MCF 10A (cell line): ENCODE results near the gene CDKN1C. TPM values are rescaled to one million over a fixed set of nuclear protein-coding genes. Genes with fewer than 3 reads are reported as not detected.
A peak's percentile ranks its signal among the peaks of the same experiment; 100 is the strongest.

Source experiments
- BruUV-seq: library from RNA; stranded (reverse); fragments of 400-500 nt; replicated peaks from 2 replicates; lab custom pipeline; 2021; lab: Mats Ljungman, UMichigan
- CTCF ChIA-PET: fragments of 300-600 bp; sonication (Branson Sonifier 250); formaldehyde crosslinking; extraction: SDS; loops from one replicate; lab custom pipeline; 2021; ENCODE audit warnings: antibody characterized with exemption, inconsistent platforms; lab: Yijun Ruan, JAX
- POLR2A ChIA-PET: fragments of 300-600, 350-650 bp; sonication (Branson Sonifier 250); formaldehyde crosslinking; extraction: SDS; loops from one replicate; lab custom pipeline; 2020; ENCODE audit warnings: antibody characterized with exemption, inconsistent platforms; lab: Yijun Ruan, JAX
- DNase-seq: peaks from one replicate; pipeline ENCODE4 v3.0.0-alpha.2; 2018; ENCODE audit not compliant: unreplicated experiment
- H3K27ac Mint-ChIP-seq: one replicate; pipeline ENCODE4 v1.8.0; 2022; ENCODE audit warnings: mild to moderate bottlenecking, low read depth, mixed read lengths; ENCODE audit not compliant: unreplicated experiment
- H3K27me3 Mint-ChIP-seq: one replicate; pipeline ENCODE4 v1.8.0; 2022; ENCODE audit warnings: mixed read lengths; ENCODE audit not compliant: insufficient read depth, unreplicated experiment
- H3K36me3 Mint-ChIP-seq: one replicate; pipeline ENCODE4 v1.8.0; 2022; ENCODE audit warnings: mild to moderate bottlenecking, moderate library complexity, mixed read lengths; ENCODE audit not compliant: insufficient read depth, unreplicated experiment
- H3K4me1 Mint-ChIP-seq: one replicate; pipeline ENCODE4 v1.8.0; 2022; ENCODE audit warnings: mixed read lengths; ENCODE audit not compliant: insufficient read depth, unreplicated experiment
- H3K4me3 Mint-ChIP-seq: one replicate; pipeline ENCODE4 v1.8.0; 2022; ENCODE audit warnings: mild to moderate bottlenecking, moderate library complexity, mixed read lengths; ENCODE audit not compliant: unreplicated experiment
- H3K9me3 Mint-ChIP-seq: one replicate; pipeline ENCODE4 v1.8.0; 2022; ENCODE audit warnings: mixed read lengths; ENCODE audit not compliant: unreplicated experiment
- CTCF ChIP-seq: fragments of 200-600 bp; IDR thresholded peaks from one replicate; pipeline ENCODE4 v1.8.0; 2022; ENCODE audit warnings: antibody characterized with exemption, mild to moderate bottlenecking; ENCODE audit not compliant: unreplicated experiment
- intact Hi-C: fragments of 100-400 bp; cut with micrococcal nuclease; formaldehyde crosslinking; loops from 2 replicates; pipeline ENCODE4 v1.14.1; 2022
- total RNA-seq: library from RNA; stranded (reverse); gene quantifications from 2 replicates; pipeline ENCODE4 v1.2.3, GENCODE V29; 2022

The CDKN1C gene
- total RNA-seq, 1 experiment from 2014 or later, result 6.9 TPM

GRCh38 chr11:2887515-2888195, 2.1 kb upstream of the CDKN1C start:
- peaks cover 5% of the 10 kb centered on the region for H3K4me1 Mint-ChIP-seq
- no peaks in the 10 kb centered on the region for H3K9me3 Mint-ChIP-seq
- H3K27ac Mint-ChIP-seq, result no peak overlapping the region
- ChIA-PET CTCF (interaction anchor here (0.6 to 13.1 kb wide), 31 partner anchors 10 to 583 kb away, joined by 3 to 443 read pairs (median 4); partner anchors contain the start of genes PHLDA2 and TSSC4), POLR2A (interaction anchor here (1.1 to 6.9 kb wide), 6 partner anchors 42 to 487 kb away, joined by 4 to 68 read pairs (median 4); partner anchors contain the start of genes PHLDA2 and TSSC4)
- no peak for DNase-seq
- H3K4me3 Mint-ChIP-seq, result no peak overlapping the region
- TF ChIP-seq CTCF, result no peak
- no peaks in the 10 kb centered on the region for H3K27me3 Mint-ChIP-seq
- peaks cover 2% of the 10 kb centered on the region for H3K36me3 Mint-ChIP-seq
- BruUV-seq, result no TSS peak
- intact Hi-C loops, result loop anchor here (1.0 to 2.0 kb wide), 3 partner anchors 195 to 459 kb away; no protein-coding TSS in a partner anchor

GRCh38 chr11:2886936-2887335, 1.4 kb upstream of the CDKN1C start:
- H3K27ac Mint-ChIP-seq, result peak overlapping the region; percentile 31
- no peak overlapping the region for H3K4me3 Mint-ChIP-seq
- no peak for DNase-seq
- peaks cover 7% of the 10 kb centered on the region for H3K36me3 Mint-ChIP-seq
- intact Hi-C loops, result no loop called here
- no TSS peak for BruUV-seq
- ChIA-PET CTCF (interaction anchor here (0.6 to 13.1 kb wide), 18 partner anchors 9 to 590 kb away, joined by 3 to 443 read pairs (median 4); partner anchors contain the start of genes PHLDA2 and TSSC4), POLR2A (interaction anchor here (1.1 to 6.9 kb wide), 5 partner anchors 42 to 354 kb away, joined by 4 to 68 read pairs (median 5); partner anchors contain the start of gene PHLDA2)
- H3K27me3 Mint-ChIP-seq, result no peaks in the 10 kb centered on the region
- no peaks in the 10 kb centered on the region for H3K9me3 Mint-ChIP-seq
- H3K4me1 Mint-ChIP-seq, result peaks cover 4% of the 10 kb centered on the region
- no peak for TF ChIP-seq CTCF

GRCh38 chr11:2886191-2886894, 768 bp upstream of the CDKN1C start:
- peak overlapping the region; percentile 31 for H3K27ac Mint-ChIP-seq
- no peaks in the 10 kb centered on the region for H3K4me1 Mint-ChIP-seq
- ChIA-PET POLR2A (interaction anchor here (2.4 kb wide), 1 partner anchor 353 kb away, joined by 9 read pairs; no protein-coding TSS in a partner anchor), CTCF (interaction anchor here (0.6 to 13.1 kb wide), 5 partner anchors 43 to 589 kb away, joined by 3 to 443 read pairs (median 3); partner anchors contain the start of gene PHLDA2)
- H3K27me3 Mint-ChIP-seq, result no peaks in the 10 kb centered on the region
- no peak for DNase-seq
- BruUV-seq, result no TSS peak
- intact Hi-C loops, result no loop called here
- H3K36me3 Mint-ChIP-seq, result peaks cover 7% of the 10 kb centered on the region
- no peaks in the 10 kb centered on the region for H3K9me3 Mint-ChIP-seq
- H3K4me3 Mint-ChIP-seq, result no peak overlapping the region
- no peak for TF ChIP-seq CTCF
